Measurements from ENCODE around the gene SPAG9.

GRCh38 chr17:51153210-51154072 lies 32.8 kb upstream of the SPAG9 start, which contains the start of gene NME1:
- TF ChIP-seq EZH2phosphoT487 (IDR thresholded peaks at IDR 0.05; ENCODE audit: low read length) (no peak), CTCF (IDR thresholded peaks at IDR 0.05; ENCODE audit: low read length) (peak; percentile 88)

Data from MM.1S (cell line).